ENCODE measurements around the gene CLCN7. TPM values are rescaled to one million over a fixed set of nuclear protein-coding genes. Genes with fewer than 3 reads are reported as not detected.

The CLCN7 gene
- total and polyA plus RNA-seq, 2 of the 4 experiments (the other 2 are of a cell fraction) = 10.8 to 45.2 TPM

DNA sequence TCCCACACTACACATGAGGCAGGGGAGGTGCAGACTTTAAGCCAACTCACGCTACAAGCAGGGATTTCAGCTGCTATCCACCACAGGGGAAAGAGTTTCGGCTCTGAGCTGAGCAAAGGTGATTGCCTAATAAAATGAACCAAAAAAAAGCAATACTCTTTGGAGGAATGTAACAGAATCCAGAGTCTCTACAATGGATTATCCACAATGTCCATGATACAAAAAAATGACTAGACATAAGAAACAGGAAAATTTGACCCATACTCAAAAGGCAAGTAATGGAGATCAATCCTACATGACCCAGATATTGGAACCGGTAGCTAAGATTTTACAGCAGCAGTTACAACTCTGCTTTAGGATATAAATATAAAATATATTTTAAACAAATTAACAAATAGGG lies 39.7 kb upstream of the CLCN7 start:
- no peak overlapping the region for H2AK5ac ChIP-seq (ENCODE audit: low read depth, low read length)
- peaks cover 21% of the 10 kb centered on the region for H3K36me3 ChIP-seq (ENCODE audit: control insufficient read depth, insufficient read depth, low read length)
- H3K9me1 ChIP-seq (ENCODE audit: insufficient read depth, low read length) = no peaks in the 10 kb centered on the region
- dilution Hi-C loops (cut with HindIII; ENCODE audit: low sequenced_read_pairs, unreplicated experiment) = no loop called here
- H3K79me1 ChIP-seq (ENCODE audit: low read depth in 1 of 2, low read length in 2 of 2) = no peaks in the 10 kb centered on the region
- DNase-seq (no peak), ATAC-seq (ENCODE audit: low read depth) (no peak)
- H3K56ac ChIP-seq (ENCODE audit: extremely low read depth, insufficient read depth, low read length) = no peak overlapping the region
- CTCF ChIA-PET = no interaction called here
- H2AFZ ChIP-seq (replicated peaks; ENCODE audit: low read length, poor library complexity) = no peak overlapping the region
- no peak overlapping the region for H3K4me2 ChIP-seq (ENCODE audit: low read depth, low read length)
- H2BK5ac ChIP-seq (ENCODE audit: low read depth, low read length, poor library complexity, severe bottlenecking) = no peak overlapping the region
- no peak overlapping the region for H2BK120ac ChIP-seq (ENCODE audit: low read depth, low read length)
- no peak overlapping the region for H3K18ac ChIP-seq (ENCODE audit: low read depth, low read length)
- TF ChIP-seq ELK1 (IDR thresholded peaks at IDR 0.05; ENCODE audit: borderline replicate concordance, low read depth, low read length) (no peak), POLR2A (IDR thresholded peaks at IDR 0.05; ENCODE audit: low read depth, low read length) (no peak), FOS (IDR thresholded peaks at IDR 0.05; ENCODE audit: low read depth, low read length) (no peak), RAD21 (IDR thresholded peaks at IDR 0.05; ENCODE audit: low read length) (no peak), NFE2L2 (IDR thresholded peaks at IDR 0.05; ENCODE audit: low read depth, low read length) (no peak), BHLHE40 (IDR thresholded peaks at IDR 0.05; ENCODE audit: low read depth, low read length) (no peak), RFX5 (IDR thresholded peaks at IDR 0.05; ENCODE audit: low read depth, low read length) (no peak), RCOR1 (IDR thresholded peaks at IDR 0.05; ENCODE audit: insufficient replicate concordance, low read length) (no peak), MAFK (IDR thresholded peaks at IDR 0.05; ENCODE audit: low read depth, low read length) (no peak), CHD1 (IDR thresholded peaks at IDR 0.05; ENCODE audit: low read depth, low read length) (no peak), MXI1 (IDR thresholded peaks at IDR 0.05; ENCODE audit: borderline replicate concordance, low read depth, low read length) (no peak), MAZ (IDR thresholded peaks at IDR 0.05; ENCODE audit: borderline replicate concordance, low read depth, low read length) (no peak), CEBPB (IDR thresholded peaks at IDR 0.05; ENCODE audit: low read depth, low read length) (no peak), SMC3 (IDR thresholded peaks at IDR 0.05; ENCODE audit: low read depth, low read length) (no peak)
- TF ChIP-seq, protein P1, sequence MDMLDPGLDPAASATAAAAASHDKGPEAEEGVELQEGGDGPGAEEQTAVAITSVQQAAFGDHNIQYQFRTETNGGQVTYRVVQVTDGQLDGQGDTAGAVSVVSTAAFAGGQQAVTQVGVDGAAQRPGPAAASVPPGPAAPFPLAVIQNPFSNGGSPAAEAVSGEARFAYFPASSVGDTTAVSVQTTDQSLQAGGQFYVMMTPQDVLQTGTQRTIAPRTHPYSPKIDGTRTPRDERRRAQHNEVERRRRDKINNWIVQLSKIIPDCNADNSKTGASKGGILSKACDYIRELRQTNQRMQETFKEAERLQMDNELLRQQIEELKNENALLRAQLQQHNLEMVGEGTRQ (IDR thresholded peaks at IDR 0.05; ENCODE audit: low read depth, low read length) = no peak
- TF ChIP-seq, protein P2, sequence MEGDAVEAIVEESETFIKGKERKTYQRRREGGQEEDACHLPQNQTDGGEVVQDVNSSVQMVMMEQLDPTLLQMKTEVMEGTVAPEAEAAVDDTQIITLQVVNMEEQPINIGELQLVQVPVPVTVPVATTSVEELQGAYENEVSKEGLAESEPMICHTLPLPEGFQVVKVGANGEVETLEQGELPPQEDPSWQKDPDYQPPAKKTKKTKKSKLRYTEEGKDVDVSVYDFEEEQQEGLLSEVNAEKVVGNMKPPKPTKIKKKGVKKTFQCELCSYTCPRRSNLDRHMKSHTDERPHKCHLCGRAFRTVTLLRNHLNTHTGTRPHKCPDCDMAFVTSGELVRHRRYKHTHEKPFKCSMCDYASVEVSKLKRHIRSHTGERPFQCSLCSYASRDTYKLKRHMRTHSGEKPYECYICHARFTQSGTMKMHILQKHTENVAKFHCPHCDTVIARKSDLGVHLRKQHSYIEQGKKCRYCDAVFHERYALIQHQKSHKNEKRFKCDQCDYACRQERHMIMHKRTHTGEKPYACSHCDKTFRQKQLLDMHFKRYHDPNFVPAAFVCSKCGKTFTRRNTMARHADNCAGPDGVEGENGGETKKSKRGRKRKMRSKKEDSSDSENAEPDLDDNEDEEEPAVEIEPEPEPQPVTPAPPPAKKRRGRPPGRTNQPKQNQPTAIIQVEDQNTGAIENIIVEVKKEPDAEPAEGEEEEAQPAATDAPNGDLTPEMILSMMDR (conservative IDR thresholded peaks at IDR 0.05; ENCODE audit: low read depth, low read length) = no peak
- no peak overlapping the region for H3K4me3 ChIP-seq (ENCODE audit: insufficient read depth, low read depth, low read length)
- H4K5ac ChIP-seq (ENCODE audit: low read depth, low read length) = no peak overlapping the region
- H2BK20ac ChIP-seq (ENCODE audit: low read depth, low read length) = no peak overlapping the region
- H4K8ac ChIP-seq (ENCODE audit: low read depth in 2 of 2, low read length in 2 of 2) = no peak overlapping the region
- peaks cover 4% of the 10 kb centered on the region for H3K9me3 ChIP-seq (ENCODE audit: control insufficient read depth, insufficient read depth, low read length)
- H2BK15ac ChIP-seq (ENCODE audit: low read depth, low read length) = no peak overlapping the region
- no peak overlapping the region for H2AK9ac ChIP-seq (replicated peaks; ENCODE audit: low read depth, low read length, poor library complexity)
- no peak overlapping the region for H3K4ac ChIP-seq (ENCODE audit: low read depth, low read length)
- WGBS, 2 experiments (ENCODE audit: extremely low coverage in 2 of 2, insufficient read length in 1 of 2) = no CpG with 5 or more reads among the region's 3 CpGs
- H3K4me1 ChIP-seq (ENCODE audit: control insufficient read depth, insufficient read depth, low read length) = no peaks in the 10 kb centered on the region
- intact Hi-C loops (cut with micrococcal nuclease) = no loop called here
- no peak overlapping the region for H4K91ac ChIP-seq (ENCODE audit: insufficient read depth, low read depth, low read length)
- BruUV-seq (replicated peaks) = no TSS peak
- in situ Hi-C loops (cut with MboI; ENCODE audit: low sequenced_read_pairs) = no loop called here
- POLR2A ChIA-PET (ENCODE audit: unreplicated experiment) = no interaction called here
- H3K27me3 ChIP-seq (ENCODE audit: control insufficient read depth, insufficient read depth, low read length) = no peaks in the 10 kb centered on the region
- H4K20me1 ChIP-seq (ENCODE audit: insufficient read depth, low read length) = no peaks in the 10 kb centered on the region
- H3K23ac ChIP-seq (ENCODE audit: low read depth, low read length) = no peak overlapping the region
- no peak overlapping the region for H3K27ac ChIP-seq (ENCODE audit: insufficient read depth, low read length)
- H3K9ac ChIP-seq (ENCODE audit: low read depth, low read length) = no peak overlapping the region
- no peak overlapping the region for H3K14ac ChIP-seq (replicated peaks; ENCODE audit: low read depth, low read length)

Data from IMR-90 (cell line).